Heart left ventricle (tissue), 16 donors: Measurements from ENCODE around the gene ALDH3A2. TPM values are rescaled to one million over a fixed set of nuclear protein-coding genes. Genes with fewer than 3 reads are reported as not detected.

ENCODE experiments used
- ATAC-seq, 4 donors: fragments of 200-7000 bp; cut with Tn5 transposase; one replicate each; pipeline ENCODE4 v1.9.1; 2020 to 2022; ENCODE audit warnings: moderate library complexity in 4 of 4, mild to moderate bottlenecking in 3 of 4, moderate number of reproducible peaks in 1 of 4
- DNase-seq, 5 donors: peaks; one replicate each; pipeline ENCODE4 v3.0.0-alpha.2; 2020
- H3K27ac ChIP-seq, 12 donors: fragments of 200-600 bp; sonication (generic) in 4 of 12; one replicate each; pipeline versions ENCODE4 v1.5.0 to v1.8.0; 2016 to 2022; ENCODE audit warnings: mild to moderate bottlenecking in 2 of 12
- H3K27me3 ChIP-seq, 9 donors: fragments of 200-600 bp; sonication (generic) in 2 of 9; one replicate each; pipeline versions ENCODE4 v1.5.1 to v1.8.0; 2016 to 2022; ENCODE audit warnings: mild to moderate bottlenecking in 3 of 9
- H3K36me3 ChIP-seq, 9 donors: fragments of 200-600 bp; sonication (generic) in 2 of 9; one replicate each; pipeline versions ENCODE4 v1.5.0 to v1.8.0; 2018 to 2022; ENCODE audit warnings: mild to moderate bottlenecking in 2 of 9
- H3K4me1 ChIP-seq, 12 donors: fragments of 200-600 bp; sonication (generic) in 4 of 12; one replicate each; pipeline versions ENCODE4 v1.5.0 to v1.8.0; 2016 to 2022; ENCODE audit warnings: mild to moderate bottlenecking in 3 of 12
- H3K4me3 ChIP-seq, 12 donors: fragments of 200-600 bp; sonication (generic) in 4 of 12; one replicate each; pipeline versions ENCODE4 v1.5.0 to v1.8.0; 2017 to 2022; ENCODE audit warnings: mild to moderate bottlenecking in 9 of 12, moderate library complexity in 4 of 12
- H3K9me3 ChIP-seq, 12 donors: fragments of 200-600 bp; sonication (generic) in 4 of 12; one replicate each; pipeline versions ENCODE4 v1.5.0 to v1.8.0; 2016 to 2022; ENCODE audit warnings: mild to moderate bottlenecking in 1 of 12
- CTCF ChIP-seq, 12 donors: fragments of 200-600 bp; sonication (generic) in 4 of 12; IDR thresholded peaks; one replicate each; pipeline versions ENCODE4 v1.5.0 to v1.8.0; 2018 to 2022; ENCODE audit warnings: antibody characterized with exemption in 12 of 12, mild to moderate bottlenecking in 5 of 12
- POLR2A ChIP-seq, 2 donors: fragments of 450-650 bp; IDR thresholded peaks; one replicate each; pipeline ENCODE4 v1.6.1; 2017; ENCODE audit warnings: antibody characterized with exemption in 2 of 2, mild to moderate bottlenecking in 2 of 2, moderate library complexity in 2 of 2
- WGBS, 4 donors: extraction: QIAGEN DNeasy Blood & Tissue Kit in 2 of 4; methylation state at CpG; one replicate each; pipeline versions ENCODE4 v1.1.5 to v1.1.7; 2013 to 2018; 5-methylcytosine and 5-hydroxymethylcytosine counted together
- intact Hi-C, 10 donors: fragments of 100-400 bp; cut with DNase I; formaldehyde crosslinking; loops; one replicate each; pipeline versions ENCODE4 v1.11.1 to v1.14.2; 2022
- polyA plus RNA-seq, 2 donors: library from polyadenylated mRNA; stranded (reverse); fragments of 200-250 nt; gene quantifications; one replicate each; pipeline ENCODE4 v1.2.3, GENCODE V29; 2013
- total RNA-seq, 9 donors: library from RNA; depleted of rRNA in 2 of 9; stranded (reverse); fragments of >200 nt in 2 of 9; fragmentation: NEBNext Ultra II Directional in 3 of 9; extraction: Animal tissue kit (Norgen Biotek cat#: 25700) in 3 of 9; gene quantifications; one replicate each; pipeline versions ENCODE4 v1.1.0 to v1.2.4, GENCODE V29; 2016 to 2023
- donor health status: ischemic (EF 13 %, LVEDD 7.1; RV severe dilation, severe dysfunction).
- donor health status: healthy with polysubstance abuse.
- donor health status: DM: no; HTN: yes; CAD: no.
- donor health status: DM: no; HTN: no; CAD: no.
- donor health status: ischemic (EF 25% LVEDD 6.9; RV normal size, moderate dysfunction).
- donor health status: ischemic (EF 25% LVEDD 5.7; RV mildly dilated, moderate dysfunction).
- donor health status: healthy.
- donor health status: DM: yes; HTN: yes; CAD: no.
- donor health status: ischemic (EF 35%, LVEDD 5.7; RV mildly dilated, moderate dysfunction).
- donor health status: nonischemic (EF 11% LVEDD 7.7; RV severe dilation, severe dysfunction).
- donor health status: DM: yes; HTN: yes; CAD: no.
- donor health status: PGD.
- donor health status: ischemic (EF 29% LVEDD 5.4; RV normal size, mild dysfunction).
- donor health status: nonischemic (EF 23%, LVEDD 6.1; RV moderate dilation, normal function).

ALDH3A2 gene
- total and polyA plus RNA-seq, 11 donors: 25.7 to 129 (median 71.8) TPM

- intact Hi-C loops: loop anchor here in 3 of 10 donors (5.0 to 10.0 kb wide), 3 partner anchors 42 to 55 kb away; no protein-coding TSS in a partner anchor
- Histone ChIP-seq H3K36me3 (no peaks in the 10 kb centered on the region), H3K27ac (no peak overlapping the region), H3K4me1 (peaks cover 0 to 1% (median 0%) of the 10 kb centered on the region in 12 donors), H3K9me3 (no peaks in the 10 kb centered on the region), H3K4me3 (no peak overlapping the region), H3K27me3 (no peaks in the 10 kb centered on the region)
- DNase-seq (no peak), ATAC-seq (no peak)
- WGBS, 4 donors: 88 to 97% (median 93%) methylated on average over 3 of the region's 3 CpGs
- TF ChIP-seq CTCF (IDR thresholded peaks at IDR 0.05): no peak
- no peak for TF ChIP-seq POLR2A (IDR thresholded peaks at IDR 0.05)
Measured at GRCh38 chr17:19709841-19710240, 61.3 kb downstream of the ALDH3A2 start.

GRCh38 chr17:19712436-19713004, 64.0 kb downstream of the ALDH3A2 start:
- Histone ChIP-seq H3K9me3 (no peaks in the 10 kb centered on the region), H3K27me3 (no peaks in the 10 kb centered on the region), H3K27ac (no peak overlapping the region), H3K36me3 (no peaks in the 10 kb centered on the region), H3K4me3 (no peak overlapping the region), H3K4me1 (peaks cover 0 to 4% (median 0%) of the 10 kb centered on the region in 12 donors)
- intact Hi-C loops: no loop called here
- TF ChIP-seq CTCF (IDR thresholded peaks at IDR 0.05): no peak
- no peak for TF ChIP-seq POLR2A (IDR thresholded peaks at IDR 0.05)
- ATAC-seq: no peak
- WGBS, 4 donors: 73 to 85% (median 81%) methylated on average over 12 of the region's 12 CpGs
- no peak for DNase-seq

- Histone ChIP-seq H3K4me1 (peaks cover 0 to 4% (median 0%) of the 10 kb centered on the region in 12 donors), H3K4me3 (no peak overlapping the region), H3K27me3 (no peaks in the 10 kb centered on the region), H3K27ac (no peak overlapping the region), H3K9me3 (no peaks in the 10 kb centered on the region), H3K36me3 (no peaks in the 10 kb centered on the region)
- DNase-seq (no peak), ATAC-seq (no peak)
- intact Hi-C loops: no loop called here
- TF ChIP-seq POLR2A (IDR thresholded peaks at IDR 0.05) (no peak), CTCF (IDR thresholded peaks at IDR 0.05) (no peak)
- 82 to 90% (median 88%) methylated on average over 12 to 16 of the region's 16 CpGs for WGBS, 4 donors
Measured at GRCh38 chr17:19713462-19713861, 64.9 kb downstream of the ALDH3A2 start.

GRCh38 chr17:19713901-19714361, 65.4 kb downstream of the ALDH3A2 start:
- Histone ChIP-seq H3K27ac (no peak overlapping the region), H3K36me3 (no peaks in the 10 kb centered on the region), H3K9me3 (no peaks in the 10 kb centered on the region), H3K27me3 (no peaks in the 10 kb centered on the region), H3K4me3 (no peak overlapping the region), H3K4me1 (peaks cover 0 to 4% (median 0%) of the 10 kb centered on the region in 12 donors)
- whole genome bisulfite sequencing, 4 donors: 89 to 93% (median 92%) methylated on average over 18 to 28 of the region's 28 CpGs
- TF ChIP-seq CTCF (IDR thresholded peaks at IDR 0.05) (no peak), POLR2A (IDR thresholded peaks at IDR 0.05) (no peak)
- DNase-seq: no peak
- intact Hi-C loops: no loop called here
- ATAC-seq: no peak
